ENCODE data around the gene DIRAS1.

Gene DIRAS1

GRCh38 chr19:2755811-2756210 is 34.6 kb upstream of the DIRAS1 start:
- no peak for DNase-seq (ENCODE audit: low read depth, low spot score)

DNA sequence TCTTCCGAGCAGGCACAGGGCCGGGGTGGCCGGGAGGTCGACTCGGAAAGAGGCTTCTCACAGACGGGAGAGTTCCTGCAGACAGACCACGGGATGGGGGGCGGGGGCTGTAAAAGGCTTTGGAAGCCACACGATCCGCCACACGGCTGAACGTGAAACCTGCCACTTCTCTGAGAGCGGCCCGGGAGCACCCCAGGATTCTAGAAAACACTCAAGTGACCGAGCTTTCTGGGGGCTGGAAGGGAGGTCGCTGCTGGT is 34.2 kb upstream of the DIRAS1 start:
- no peak for DNase-seq (ENCODE audit: low read depth, low spot score)

- DNase-seq (ENCODE audit: low read depth, low spot score): no peak
These were observed 33.7 kb upstream of the DIRAS1 start for GRCh38 chr19:2754659-2755447.

GRCh38 chr19:2751438-2751830 is 30.3 kb upstream of the DIRAS1 start:
- no peak for DNase-seq (ENCODE audit: low read depth, low spot score)

DNA sequence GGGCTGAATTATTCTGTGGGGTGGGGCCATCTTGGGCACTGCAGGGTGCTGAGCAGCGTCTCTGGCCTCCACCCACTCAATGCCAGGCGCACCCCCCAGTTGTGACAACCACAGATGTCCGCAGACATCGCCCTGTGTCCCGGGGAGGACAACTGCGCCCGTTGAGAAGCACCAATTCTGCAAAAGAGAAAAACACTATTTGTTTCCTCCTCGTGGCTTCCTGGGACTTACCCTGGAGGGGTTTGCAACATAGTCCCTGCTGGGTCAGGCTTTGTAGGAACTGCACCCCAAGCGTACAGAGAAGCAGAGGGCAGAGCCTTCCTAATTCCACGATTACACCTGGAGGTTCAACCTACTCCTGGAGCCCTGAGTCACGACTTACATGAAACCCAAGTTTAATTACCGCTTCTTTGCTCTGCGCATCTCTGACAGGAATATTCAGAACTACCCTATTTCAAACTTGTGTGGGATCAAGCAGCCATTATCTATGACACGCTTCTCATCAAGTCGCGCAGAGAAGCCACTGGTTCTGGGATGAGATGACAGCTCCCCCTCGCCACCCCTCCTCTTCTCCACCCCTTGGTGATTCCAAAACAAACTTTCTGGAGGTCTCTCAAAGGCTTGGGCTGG is 29.8 kb upstream of the DIRAS1 start:
- no peak for DNase-seq (ENCODE audit: low read depth, low spot score)

GRCh38 chr19:2747349-2747748 is 26.2 kb upstream of the DIRAS1 start:
- no peak for DNase-seq (ENCODE audit: low read depth, low spot score)

DNA sequence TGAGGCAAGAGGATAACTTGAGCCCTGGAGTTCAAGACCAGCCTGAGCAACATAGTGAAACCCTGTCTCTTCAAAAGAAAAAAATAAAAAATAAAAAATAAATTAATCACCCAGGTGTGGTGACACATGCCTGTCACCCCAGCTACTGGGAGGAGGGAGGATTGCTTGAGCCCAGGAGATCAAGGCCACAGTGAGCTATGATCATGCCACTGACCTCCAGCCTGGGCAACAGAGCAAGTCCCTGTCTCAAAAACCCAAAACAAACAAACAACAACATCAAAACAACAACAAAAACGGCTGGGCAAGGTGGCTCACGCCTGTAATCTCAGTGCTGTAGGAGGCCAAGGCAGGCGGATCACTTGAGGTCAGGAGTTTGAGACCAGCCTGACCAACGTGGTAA is 22.9 kb upstream of the DIRAS1 start:
- no peak for DNase-seq (ENCODE audit: low read depth, low spot score)

DNA sequence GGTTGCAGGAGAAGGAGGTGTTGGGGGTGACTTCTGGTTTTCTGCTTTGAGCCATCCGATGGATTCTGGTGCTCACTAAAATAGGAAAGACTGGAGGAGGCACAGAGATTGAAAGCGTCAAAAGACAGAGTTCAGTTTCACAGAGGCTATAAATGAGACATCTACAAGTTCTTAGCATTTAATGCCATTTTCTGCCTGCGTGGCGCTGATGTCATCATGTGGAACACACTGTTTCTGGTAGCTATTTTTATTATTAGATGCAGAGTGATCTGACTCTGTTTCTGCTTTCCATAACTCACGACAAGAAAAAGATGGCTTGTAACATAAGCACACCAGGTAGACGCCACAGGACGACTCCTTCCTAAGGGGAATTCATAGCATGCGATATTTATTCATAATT is 21.9 kb upstream of the DIRAS1 start:
- DNase-seq (ENCODE audit: low read depth, low spot score): no peak

- DNase-seq (ENCODE audit: low read depth, low spot score): no peak
These were observed 19.1 kb upstream of the DIRAS1 start for GRCh38 chr19:2740314-2740656.

DNA sequence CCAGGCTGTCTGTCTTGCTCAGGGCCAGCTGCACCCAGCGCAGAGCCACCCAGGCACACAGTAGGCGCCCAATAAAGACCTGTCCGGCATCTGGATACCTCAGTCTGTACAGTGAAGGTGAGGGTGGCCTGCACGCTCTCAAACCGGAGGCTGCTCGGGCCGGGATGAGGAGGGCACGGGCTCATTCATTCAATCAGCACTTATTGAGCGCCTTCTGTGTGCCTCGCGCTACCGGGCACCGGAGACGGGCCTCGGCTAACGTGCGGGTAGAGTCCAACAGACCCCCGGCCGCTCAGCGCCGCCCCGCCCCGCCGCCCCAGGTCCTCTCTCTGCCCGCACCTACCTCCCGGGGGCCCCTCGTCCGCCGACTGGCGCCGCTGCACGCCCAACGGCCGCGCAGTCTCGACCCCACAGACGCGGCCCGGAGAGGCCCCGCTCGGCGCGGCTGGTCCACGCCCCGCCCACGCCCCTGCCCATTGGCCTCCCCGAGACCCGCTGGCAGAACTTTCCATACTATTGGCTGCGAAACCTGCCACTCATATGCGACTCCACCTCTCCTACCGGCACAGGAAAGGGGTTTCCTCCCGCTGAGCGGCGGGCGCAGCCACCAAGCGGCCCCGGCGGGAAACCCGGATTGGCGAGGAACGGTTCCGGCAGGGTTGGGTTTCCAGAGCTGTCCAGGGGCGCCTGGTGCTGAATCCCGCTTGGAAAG is 18.6 kb upstream of the DIRAS1 start, which contains the start of gene SLC39A3:
TSS of gene SLC39A3 (minus strand) at position 416 of the 712 bp plus-strand sequence. CDS start 2,760 bp downstream, outside the sequence.
- peak; percentile 99 for DNase-seq (ENCODE audit: low read depth, low spot score)

DNA sequence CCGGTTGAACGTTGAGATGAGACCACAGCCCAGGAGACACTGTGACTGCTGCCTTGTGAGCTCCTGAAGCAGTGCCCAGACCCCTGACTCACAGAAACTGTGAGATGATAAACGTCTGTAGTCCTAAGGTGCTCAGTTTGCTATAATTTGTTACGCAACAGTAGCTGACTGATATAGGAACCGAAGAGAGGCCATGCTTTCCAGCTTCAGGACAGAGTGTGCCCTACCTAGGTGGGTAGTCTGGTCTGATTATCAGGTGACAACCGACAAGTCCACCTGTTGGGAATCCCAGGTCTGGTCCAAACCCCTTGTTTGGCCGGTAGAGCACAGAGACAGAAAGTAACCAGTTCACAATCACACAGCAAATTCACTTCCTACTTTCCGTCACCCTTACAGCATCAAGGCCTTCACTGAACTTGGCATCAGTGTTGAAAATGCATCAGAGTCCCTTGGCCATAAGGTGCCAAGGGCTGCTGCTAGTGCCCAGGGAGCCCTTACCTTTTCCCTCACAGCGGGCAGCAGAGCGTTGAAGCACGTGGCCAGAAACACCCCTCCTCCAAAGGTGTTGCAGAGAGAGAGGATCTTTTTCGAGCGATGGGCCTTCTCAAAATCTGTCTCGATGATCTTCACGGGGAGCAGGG is 15.5 kb upstream of the DIRAS1 start:
- DNase-seq (ENCODE audit: low read depth, low spot score): no peak

GRCh38 chr19:2735374-2735773 is 14.2 kb upstream of the DIRAS1 start:
- no peak for DNase-seq (ENCODE audit: low read depth, low spot score)

GRCh38 chr19:2734589-2735288 is 13.6 kb upstream of the DIRAS1 start:
- DNase-seq (ENCODE audit: low read depth, low spot score): no peak

GRCh38 chr19:2733930-2734588 is 12.9 kb upstream of the DIRAS1 start:
- DNase-seq (ENCODE audit: low read depth, low spot score): no peak

GRCh38 chr19:2732883-2733282 is 11.7 kb upstream of the DIRAS1 start:
- no peak for DNase-seq (ENCODE audit: low read depth, low spot score)

DNA sequence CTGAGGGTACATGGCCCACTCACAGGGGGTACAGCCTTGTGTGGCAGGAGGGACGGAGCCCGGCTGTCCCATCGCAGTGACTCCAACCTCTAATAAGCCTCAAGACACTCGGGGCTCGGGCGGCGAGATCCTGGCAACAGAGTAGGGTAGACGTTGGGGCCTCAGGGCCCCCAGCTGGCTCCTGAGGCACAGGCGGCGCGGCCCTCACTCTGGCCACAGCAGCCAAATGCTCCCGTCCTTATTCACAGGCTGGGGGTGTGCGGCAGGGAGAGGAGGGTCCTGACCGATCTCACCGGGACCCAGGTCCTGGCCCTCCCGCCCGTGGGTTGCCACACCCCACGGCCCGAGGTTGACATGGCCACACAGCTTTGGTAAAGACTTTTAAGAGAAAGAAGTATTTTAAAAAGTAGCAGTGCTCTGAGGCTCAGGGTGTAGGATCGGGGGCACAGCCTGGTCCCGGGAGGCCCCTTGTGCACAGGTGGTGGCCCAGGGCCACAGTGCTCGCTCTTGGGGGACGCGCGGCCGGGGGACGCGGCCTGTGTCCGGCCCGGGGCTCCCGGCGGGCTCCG is 11.1 kb upstream of the DIRAS1 start:
- no peak for DNase-seq (ENCODE audit: low read depth, low spot score)

- DNase-seq (ENCODE audit: low read depth, low spot score): no peak
These were observed 10.2 kb upstream of the DIRAS1 start for GRCh38 chr19:2731181-2731995.

DNA sequence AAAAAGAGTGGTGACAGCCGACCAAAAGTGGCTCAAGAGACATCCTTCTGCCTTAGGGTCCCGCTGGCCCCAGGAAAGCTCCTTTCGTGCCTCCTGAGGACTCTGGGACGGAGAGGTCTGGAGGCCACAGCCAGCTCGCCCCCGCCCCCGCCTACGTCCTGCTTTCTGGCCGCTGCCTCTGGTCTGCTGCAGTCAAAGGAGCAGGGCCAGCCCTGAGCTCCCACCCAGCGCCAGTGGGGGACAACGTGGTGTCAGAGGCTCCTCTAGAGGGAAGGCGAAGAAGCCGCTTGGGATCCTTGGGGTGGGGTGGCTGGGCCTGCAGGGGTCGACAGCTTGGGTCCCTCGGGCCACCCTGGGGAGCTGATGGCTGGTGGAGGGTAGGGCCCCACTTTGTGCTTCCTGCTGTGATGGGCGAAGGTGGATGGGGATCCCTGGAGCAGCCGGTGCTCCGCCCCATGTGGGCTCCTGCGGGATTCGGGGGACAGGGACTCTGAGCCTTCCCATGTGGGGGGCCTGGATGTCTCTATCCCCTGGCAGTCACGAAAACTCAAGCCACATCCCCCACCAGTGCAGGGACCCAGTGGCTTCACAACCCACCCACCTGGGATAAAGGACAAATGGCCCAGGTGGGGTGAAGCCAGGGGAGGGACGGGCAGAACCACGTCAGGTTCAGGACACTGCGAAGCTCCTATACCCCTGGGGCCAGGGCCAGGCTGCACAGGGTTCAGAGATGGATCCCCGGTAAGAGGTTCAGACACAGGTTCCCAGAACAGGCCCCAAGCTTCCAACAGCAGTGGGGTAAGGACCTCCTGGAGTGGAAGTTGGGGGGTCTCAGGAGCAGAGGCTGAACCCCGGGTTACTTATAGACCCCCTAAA is 9.0 kb upstream of the DIRAS1 start:
- DNase-seq (ENCODE audit: low read depth, low spot score): no peak

- DNase-seq (ENCODE audit: low read depth, low spot score): no peak
These were observed 7.7 kb upstream of the DIRAS1 start for GRCh38 chr19:2728783-2729387.
